GM19238 (cell line): ENCODE measurements around the gene TVP23B.
"Not testable (repeated sequence)": the region's sequence is repeated elsewhere in the genome, so short reads cannot be mapped to it uniquely, and the experiment has no call there.

Experiments
- DNase-seq: peaks from one replicate; pipeline ENCODE4 v3.0.0; 2011; ENCODE audit warnings: low spot score; ENCODE audit not compliant: insufficient read length

The TVP23B gene

GRCh38 chr17:18791402-18791801 is 10.4 kb downstream of the TVP23B start:
- DNase-seq: not testable (repeated sequence)

GRCh38 chr17:18794841-18795240 is 13.9 kb downstream of the TVP23B start:
- DNase-seq: not testable (repeated sequence)

- not testable (repeated sequence) for DNase-seq
These were observed 15.9 kb downstream of the TVP23B start for GRCh38 chr17:18796887-18797286.

GRCh38 chr17:18803458-18804245 is 22.7 kb downstream of the TVP23B start:
- not testable (repeated sequence) for DNase-seq

- DNase-seq: not testable (repeated sequence)
These were observed 34.9 kb downstream of the TVP23B start for GRCh38 chr17:18815924-18816323.

GRCh38 chr17:18816489-18817371 is 35.7 kb downstream of the TVP23B start:
- DNase-seq: not testable (repeated sequence)

GRCh38 chr17:18821430-18821829 is 40.4 kb downstream of the TVP23B start:
- not testable (repeated sequence) for DNase-seq

GRCh38 chr17:18827613-18828012 is 46.6 kb downstream of the TVP23B start:
- DNase-seq: not testable (repeated sequence)

GRCh38 chr17:18848501-18848900 is 67.5 kb downstream of the TVP23B start:
- DNase-seq: no peak

- DNase-seq: no peak
These were observed 69.7 kb downstream of the TVP23B start for GRCh38 chr17:18850679-18851078.

GRCh38 chr17:18851201-18851600 is 70.2 kb downstream of the TVP23B start:
- no peak for DNase-seq

- no peak for DNase-seq
These were observed 74.0 kb downstream of the TVP23B start for GRCh38 chr17:18854956-18855355.

GRCh38 chr17:18855831-18856569 is 75.0 kb downstream of the TVP23B start:
- DNase-seq: peak; percentile 77
